IMR-90 (cell line): ENCODE measurements around the gene RAB8B. TPM values are rescaled to one million over a fixed set of nuclear protein-coding genes. Genes with fewer than 3 reads are reported as not detected.

ENCODE experiments used
- ATAC-seq: fragments of 200-7000 bp; cut with Tn5 transposase; 2 replicates; pipeline ENCODE4 v1.9.1; 2020; ENCODE audit warnings: low read depth, mild to moderate bottlenecking, moderate library complexity
- BruUV-seq: library from RNA; stranded (reverse); fragments of 400-500 nt; replicated peaks from 2 replicates; lab custom pipeline; 2021; lab: Mats Ljungman, UMichigan
- CTCF ChIA-PET: fragments of 300-600 bp; formaldehyde crosslinking; extraction: SDS; loops from one replicate; lab custom pipeline; 2021; ENCODE audit warnings: antibody characterized with exemption; lab: Yijun Ruan, JAX
- POLR2A ChIA-PET: fragments of 300-600 bp; sonication (Branson Sonifier 250); formaldehyde crosslinking; loops from one replicate; lab custom pipeline; 2022; ENCODE audit warnings: antibody characterized with exemption; ENCODE audit not compliant: unreplicated experiment; lab: Charles Lee
- DNase-seq: peaks from one replicate; pipeline ENCODE4 v3.0.0; 2013
- H2AFZ ChIP-seq: replicated peaks from 2 replicates; pipeline ENCODE3; 2013; ENCODE audit warnings: low read length, mild to moderate bottlenecking; ENCODE audit not compliant: poor library complexity
- H2AK5ac ChIP-seq: 2 replicates; pipeline ENCODE4 v1.6.1; 2013; ENCODE audit warnings: low read depth, low read length, inconsistent platforms
- H2AK9ac ChIP-seq: replicated peaks from 2 replicates; pipeline ENCODE3; 2013; ENCODE audit warnings: mild to moderate bottlenecking, low read depth, low read length, moderate library complexity; ENCODE audit not compliant: poor library complexity
- H2BK120ac ChIP-seq: 2 replicates; pipeline ENCODE4 v1.6.1; 2013; ENCODE audit warnings: low read depth, low read length, inconsistent platforms
- H2BK15ac ChIP-seq: 3 replicates; pipeline ENCODE4 v1.6.1; 2013; ENCODE audit warnings: low read depth, low read length, inconsistent platforms
- H2BK20ac ChIP-seq: 2 replicates; pipeline ENCODE4 v1.6.1; 2013; ENCODE audit warnings: low read depth, mild to moderate bottlenecking, inconsistent platforms, low read length, moderate library complexity
- H2BK5ac ChIP-seq: 2 replicates; pipeline ENCODE4 v1.6.1; 2013; ENCODE audit warnings: mild to moderate bottlenecking, low read depth, low read length, inconsistent platforms; ENCODE audit not compliant: poor library complexity, severe bottlenecking
- H3K14ac ChIP-seq: replicated peaks from 2 replicates; pipeline ENCODE4 v1.6.1; 2013; ENCODE audit warnings: low read depth, low read length, inconsistent platforms
- H3K18ac ChIP-seq: 2 replicates; pipeline ENCODE4 v1.6.1; 2013; ENCODE audit warnings: low read depth, low read length, control low read depth
- H3K23ac ChIP-seq: 2 replicates; pipeline ENCODE4 v1.6.1; 2013; ENCODE audit warnings: low read depth, low read length, inconsistent platforms
- H3K27ac ChIP-seq: 2 replicates; pipeline ENCODE4 v1.5.1; 2013; ENCODE audit warnings: mild to moderate bottlenecking, control low read depth, low read length; ENCODE audit not compliant: insufficient read depth
- H3K27me3 ChIP-seq: 2 replicates; pipeline ENCODE4 v1.6.1; 2013; ENCODE audit warnings: low read length; ENCODE audit not compliant: control insufficient read depth, insufficient read depth
- H3K36me3 ChIP-seq: 2 replicates; pipeline ENCODE4 v1.6.1; 2013; ENCODE audit warnings: low read length, mixed read lengths; ENCODE audit not compliant: control insufficient read depth, insufficient read depth
- H3K4ac ChIP-seq: 2 replicates; pipeline ENCODE4 v1.6.1; 2013; ENCODE audit warnings: low read depth, low read length, inconsistent platforms
- H3K4me1 ChIP-seq: 2 replicates; pipeline ENCODE4 v1.6.1; 2013; ENCODE audit warnings: low read length, mixed read lengths; ENCODE audit not compliant: control insufficient read depth, insufficient read depth
- H3K4me2 ChIP-seq: 2 replicates; pipeline ENCODE4 v1.6.1; 2013; ENCODE audit warnings: low read depth, mild to moderate bottlenecking, control low read depth, low read length, moderate library complexity
- H3K4me3 ChIP-seq: 2 replicates; pipeline ENCODE4 v1.5.1; 2013; ENCODE audit warnings: low read depth, mild to moderate bottlenecking, control low read depth, low read length, moderate library complexity; ENCODE audit not compliant: insufficient read depth
- H3K56ac ChIP-seq: 2 replicates; pipeline ENCODE4 v1.6.1; 2013; ENCODE audit warnings: low read length, inconsistent platforms; ENCODE audit not compliant: insufficient read depth; ENCODE audit errors: extremely low read depth
- H3K79me1 ChIP-seq, 2 experiments: 2 replicates each; pipeline ENCODE4 v1.6.1; 2013; ENCODE audit warnings: low read length in 2 of 2, inconsistent platforms in 1 of 2, low read depth in 1 of 2
- H3K9ac ChIP-seq: 2 replicates; pipeline ENCODE4 v1.6.1; 2013; ENCODE audit warnings: low read depth, low read length, control low read depth
- H3K9me1 ChIP-seq: 2 replicates; pipeline ENCODE4 v1.6.1; 2013; ENCODE audit warnings: low read length, inconsistent platforms; ENCODE audit not compliant: insufficient read depth
- H3K9me3 ChIP-seq: 2 replicates; pipeline ENCODE4 v1.6.1; 2013; ENCODE audit warnings: low read length; ENCODE audit not compliant: control insufficient read depth, insufficient read depth
- H4K20me1 ChIP-seq: 2 replicates; pipeline ENCODE4 v1.6.1; 2013; ENCODE audit warnings: low read length, inconsistent platforms; ENCODE audit not compliant: insufficient read depth
- H4K5ac ChIP-seq: 2 replicates; pipeline ENCODE4 v1.6.1; 2013; ENCODE audit warnings: mild to moderate bottlenecking, low read depth, low read length, control low read depth
- H4K8ac ChIP-seq, 2 experiments: 2 replicates each; pipeline ENCODE4 v1.6.1; 2013; ENCODE audit warnings: low read depth in 2 of 2, low read length in 2 of 2, control low read depth in 1 of 2, inconsistent platforms in 1 of 2
- H4K91ac ChIP-seq: 2 replicates; pipeline ENCODE4 v1.6.1; 2013; ENCODE audit warnings: low read depth, low read length, inconsistent platforms; ENCODE audit not compliant: insufficient read depth
- CEBPB ChIP-seq: IDR thresholded peaks from 2 replicates; pipeline ENCODE4 v1.6.1; 2012; ENCODE audit warnings: low read depth, low read length, improper control_type of control experiment
- CTCF ChIP-seq: conservative IDR thresholded peaks from 2 replicates; pipeline ENCODE4 v1.5.1; 2012; ENCODE audit warnings: mild to moderate bottlenecking, low read depth, low read length, improper control_type of control experiment
- ELK1 ChIP-seq: fragments of 150-350 bp; IDR thresholded peaks from 2 replicates; pipeline ENCODE4 v1.6.1; 2016; ENCODE audit warnings: low read depth, mild to moderate bottlenecking, low read length, moderate library complexity, borderline replicate concordance
- RAD21 ChIP-seq: IDR thresholded peaks from 2 replicates; pipeline ENCODE4 v1.6.1; 2012; ENCODE audit warnings: low read length, improper control_type of control experiment
- SMC3 ChIP-seq: fragments of 150-350 bp; IDR thresholded peaks from 2 replicates; pipeline ENCODE4 v1.6.1; 2016; ENCODE audit warnings: low read depth, mild to moderate bottlenecking, antibody characterized with exemption, low read length, moderate library complexity
- WGBS, 2 experiments: methylation state at CpG; one replicate each; pipeline versions ENCODE4 v1.1.5 to v1.1.7; 2013; ENCODE audit warnings: missing lambda C conversion rate in 2 of 2; ENCODE audit not compliant: insufficient read length in 1 of 2; ENCODE audit errors: extremely low coverage in 2 of 2; 5-methylcytosine and 5-hydroxymethylcytosine counted together
- dilution Hi-C: fragments of 300-500 bp; cut with HindIII; formaldehyde crosslinking; loops from one replicate; pipeline ENCODE4 v1.14.3; 2018; ENCODE audit warnings: low sequenced_read_pairs; ENCODE audit not compliant: unreplicated experiment
- in situ Hi-C: fragments of 300-500 bp; cut with MboI; formaldehyde crosslinking; loops from 3 replicates; pipeline ENCODE4 v1.14.3; 2019; ENCODE audit warnings: low sequenced_read_pairs, inconsistent platforms, mixed read lengths
- intact Hi-C: fragments of 100-400 bp; cut with micrococcal nuclease; formaldehyde crosslinking; loops from 2 replicates; pipeline ENCODE4 v1.10.0; 2022
- polyA plus RNA-seq, 3 experiments: library from polyadenylated mRNA; depleted of rRNA; stranded (reverse); fragments of >200 nt; gene quantifications; 2 replicates each; pipeline ENCODE4 v1.2.3, GENCODE V29; 2012; ENCODE audit warnings: low replicate concordance in 1 of 3
- total RNA-seq: library from RNA; depleted of rRNA; stranded (reverse); fragments of >200 nt; gene quantifications from 2 replicates; pipeline ENCODE4 v1.2.3, GENCODE V29; 2012

RAB8B gene
- total and polyA plus RNA-seq, 2 of the 4 experiments (the other 2 are of a cell fraction) = 19.4 to 29.4 TPM

DNA sequence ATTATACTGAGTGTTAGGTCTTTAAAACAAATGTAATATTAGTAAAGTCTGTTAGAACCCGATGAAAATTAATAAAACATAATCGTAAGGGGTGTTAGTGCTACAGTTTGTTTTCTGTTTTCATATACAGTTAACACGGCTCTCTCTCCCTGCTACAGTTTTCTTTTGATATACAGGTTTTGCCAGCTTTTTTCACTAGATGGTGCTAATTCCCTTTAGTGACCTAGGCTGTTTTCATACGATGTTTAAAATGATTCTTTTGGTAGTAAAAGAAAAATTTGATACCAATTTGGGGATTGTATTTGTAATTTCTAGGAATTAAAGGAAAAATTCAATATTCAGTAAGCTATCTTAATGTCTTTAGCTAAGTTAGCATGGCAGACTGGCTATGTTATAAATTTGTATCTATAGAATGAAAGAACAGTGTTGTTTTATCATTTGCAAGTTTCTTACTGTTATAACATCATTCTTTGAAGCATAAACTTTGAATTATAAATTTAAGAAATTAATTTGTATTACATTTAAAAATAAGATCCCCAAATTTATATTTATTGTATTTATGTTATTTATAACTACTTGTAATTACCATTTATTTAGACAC is 99.5 kb downstream of the RAB8B start:
- Histone ChIP-seq H2AFZ (no peak overlapping the region), H2BK120ac (no peak overlapping the region), H3K9me3 (no peaks in the 10 kb centered on the region), H3K4ac (no peak overlapping the region), H3K18ac (no peak overlapping the region), H2BK15ac (no peak overlapping the region), H3K14ac (no peak overlapping the region), H3K27me3 (no peaks in the 10 kb centered on the region), H2AK9ac (no peak overlapping the region), H3K4me1 (peaks cover 2% of the 10 kb centered on the region; the same call in 1 of the 2 replicates), H3K4me3 (no peak overlapping the region), H3K79me1 (peaks cover 5 to 18% of the 10 kb centered on the region in 2 experiments; a peak in 2 of 4 replicates), H3K9ac (no peak overlapping the region), H4K91ac (no peak overlapping the region), H4K8ac (no peak overlapping the region), H2AK5ac (no peak overlapping the region), H3K36me3 (peaks cover 10% of the 10 kb centered on the region), H4K5ac (no peak overlapping the region), H4K20me1 (no peaks in the 10 kb centered on the region), H2BK20ac (no peak overlapping the region), H3K23ac (no peak overlapping the region), H3K56ac (no peak overlapping the region), H3K9me1 (peaks cover 10% of the 10 kb centered on the region), H3K4me2 (no peak overlapping the region), H3K27ac (no peak overlapping the region), H2BK5ac (no peak overlapping the region)
- TF ChIP-seq SMC3 = peak; percentile 95
- TF ChIP-seq CEBPB = no peak
- TF ChIP-seq ELK1 = no peak
- TF ChIP-seq RAD21 = peak; percentile 88
- peak; percentile 86 for TF ChIP-seq CTCF
- ATAC-seq (peak; percentile 68), DNase-seq (peak; percentile 69)
- WGBS, 2 experiments = no CpG with 5 or more reads among the region's 4 CpGs
- dilution Hi-C loops (no loop called here), in situ Hi-C loops (loop anchor here (5.0 to 25.0 kb wide), 2 partner anchors 113 to 773 kb away; no protein-coding TSS in a partner anchor), intact Hi-C loops (loop anchor here (1.0 to 5.0 kb wide), 4 partner anchors 113 to 312 kb away; partner anchors contain the start of gene USP3)
- POLR2A ChIA-PET = no interaction called here
- CTCF ChIA-PET = interaction anchor here (1.2 kb wide), 2 partner anchors 115 to 210 kb away, joined by 3 to 4 read pairs; no protein-coding TSS in a partner anchor
- no TSS peak for BruUV-seq
